ENCODE data around the gene KIAA0513.

DNA sequence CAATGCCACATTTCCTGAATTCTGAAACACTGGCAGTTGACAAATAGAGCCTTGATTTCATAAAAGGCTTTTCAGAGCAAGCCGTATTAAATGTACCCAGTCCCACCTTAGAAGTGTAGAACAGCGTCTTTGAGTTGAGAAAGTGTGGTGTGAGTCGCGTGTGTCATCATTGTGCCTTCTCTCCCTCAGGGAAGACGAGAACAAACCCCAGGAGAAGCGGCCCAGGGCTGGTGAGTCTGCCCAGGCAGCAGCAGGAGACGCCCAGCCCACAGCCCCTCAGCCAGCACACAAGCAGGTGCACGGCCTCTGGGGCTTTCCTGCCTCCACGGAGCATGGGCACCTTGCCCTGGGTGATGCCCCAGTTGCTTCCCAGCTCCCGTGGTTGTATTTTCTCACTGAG lies 50.6 kb downstream of the KIAA0513 start:
- TF ChIP-seq RORB (CRISPR knock-in tag; IDR thresholded peaks at IDR 0.05) (no peak), KAT7 (CRISPR knock-in tag; IDR thresholded peaks at IDR 0.05; ENCODE audit: borderline replicate concordance) (no peak), CBFB (CRISPR knock-in tag; IDR thresholded peaks at IDR 0.05; ENCODE audit: low read depth) (no peak), ZNF121 (CRISPR knock-in tag; IDR thresholded peaks at IDR 0.05) (no peak)
- TF ChIP-seq, protein P1, sequence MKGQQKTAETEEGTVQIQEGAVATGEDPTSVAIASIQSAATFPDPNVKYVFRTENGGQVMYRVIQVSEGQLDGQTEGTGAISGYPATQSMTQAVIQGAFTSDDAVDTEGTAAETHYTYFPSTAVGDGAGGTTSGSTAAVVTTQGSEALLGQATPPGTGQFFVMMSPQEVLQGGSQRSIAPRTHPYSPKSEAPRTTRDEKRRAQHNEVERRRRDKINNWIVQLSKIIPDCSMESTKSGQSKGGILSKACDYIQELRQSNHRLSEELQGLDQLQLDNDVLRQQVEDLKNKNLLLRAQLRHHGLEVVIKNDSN (CRISPR knock-in tag; IDR thresholded peaks at IDR 0.05) = no peak

Data from WTC11 (cell line).